ENCODE data around the gene MSRB2.

MSRB2 gene

GRCh38 chr10:23157239-23157681 lies 61.9 kb downstream of the MSRB2 start:
- Mint-ChIP-seq H3K4me3 (no peak overlapping the region), H3K4me1 (ENCODE audit: low read depth) (peaks cover 5% of the 10 kb centered on the region), H3K36me3 (ENCODE audit: low read depth) (no peaks in the 10 kb centered on the region), H3K27me3 (peaks cover 57% of the 10 kb centered on the region), H3K27ac (no peak overlapping the region), H3K9me3 (no peaks in the 10 kb centered on the region)
- no peak for DNase-seq

DNA sequence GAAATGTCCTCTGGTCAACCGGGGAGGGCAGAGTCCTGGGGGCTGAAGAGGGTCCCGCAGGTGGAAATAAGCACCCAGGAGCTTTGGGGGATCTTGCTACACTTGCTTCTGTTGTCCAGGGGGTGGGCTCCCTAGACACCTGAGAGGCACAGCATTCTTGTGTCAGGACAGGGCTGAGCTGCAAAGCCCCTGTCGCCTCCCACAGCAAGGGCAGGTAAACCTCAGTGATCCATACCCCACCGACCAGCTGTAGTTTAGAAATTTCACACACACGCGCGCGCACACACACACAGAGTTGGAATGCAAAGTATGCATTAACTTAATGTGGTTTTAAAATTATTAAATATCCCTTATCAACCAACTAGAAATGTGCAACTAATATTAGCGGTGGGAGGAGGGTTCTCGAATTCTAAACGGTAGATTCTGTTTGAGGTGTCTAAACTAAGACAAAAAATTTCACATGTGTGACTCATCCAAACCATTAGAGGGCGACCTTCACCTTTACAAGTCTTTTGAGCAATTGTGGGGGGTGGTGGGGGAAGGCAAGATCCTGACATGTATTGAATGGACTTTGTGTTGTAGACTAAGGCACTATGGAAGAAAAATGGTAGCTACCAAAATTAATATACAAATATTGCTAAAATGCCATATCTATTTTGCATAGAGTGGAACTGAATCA lies 62.5 kb downstream of the MSRB2 start:
- no peak for DNase-seq
- no peak overlapping the region for H3K27ac Mint-ChIP-seq
- no peaks in the 10 kb centered on the region for H3K9me3 Mint-ChIP-seq
- H3K27me3 Mint-ChIP-seq: peaks cover 57% of the 10 kb centered on the region
- no peaks in the 10 kb centered on the region for H3K36me3 Mint-ChIP-seq (ENCODE audit: low read depth)
- no peak overlapping the region for H3K4me3 Mint-ChIP-seq
- peaks cover 5% of the 10 kb centered on the region for H3K4me1 Mint-ChIP-seq (ENCODE audit: low read depth)

DNA sequence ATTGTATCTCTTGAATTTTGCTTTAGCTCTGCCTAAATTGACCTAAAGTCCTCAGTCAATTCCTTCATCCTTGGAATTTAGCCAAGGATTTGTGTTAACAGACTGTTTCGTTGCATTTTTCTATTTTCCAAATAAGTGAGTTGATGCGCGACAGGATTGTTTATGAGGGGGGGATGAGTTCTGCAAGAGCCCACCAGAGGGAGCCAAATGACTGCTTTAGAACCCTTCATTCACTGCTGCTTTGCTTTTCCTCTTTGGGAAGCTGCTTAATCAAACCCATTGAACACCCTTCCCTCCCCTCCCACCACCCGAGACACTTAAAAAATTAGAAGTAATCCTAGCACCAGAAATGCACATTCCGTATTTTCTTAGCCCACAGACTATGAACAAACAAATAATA lies 63.0 kb downstream of the MSRB2 start:
- Mint-ChIP-seq H3K27ac (no peak overlapping the region), H3K27me3 (peaks cover 57% of the 10 kb centered on the region), H3K9me3 (no peaks in the 10 kb centered on the region), H3K4me1 (ENCODE audit: low read depth) (peaks cover 5% of the 10 kb centered on the region), H3K36me3 (ENCODE audit: low read depth) (no peaks in the 10 kb centered on the region), H3K4me3 (no peak overlapping the region)
- no peak for DNase-seq

DNA sequence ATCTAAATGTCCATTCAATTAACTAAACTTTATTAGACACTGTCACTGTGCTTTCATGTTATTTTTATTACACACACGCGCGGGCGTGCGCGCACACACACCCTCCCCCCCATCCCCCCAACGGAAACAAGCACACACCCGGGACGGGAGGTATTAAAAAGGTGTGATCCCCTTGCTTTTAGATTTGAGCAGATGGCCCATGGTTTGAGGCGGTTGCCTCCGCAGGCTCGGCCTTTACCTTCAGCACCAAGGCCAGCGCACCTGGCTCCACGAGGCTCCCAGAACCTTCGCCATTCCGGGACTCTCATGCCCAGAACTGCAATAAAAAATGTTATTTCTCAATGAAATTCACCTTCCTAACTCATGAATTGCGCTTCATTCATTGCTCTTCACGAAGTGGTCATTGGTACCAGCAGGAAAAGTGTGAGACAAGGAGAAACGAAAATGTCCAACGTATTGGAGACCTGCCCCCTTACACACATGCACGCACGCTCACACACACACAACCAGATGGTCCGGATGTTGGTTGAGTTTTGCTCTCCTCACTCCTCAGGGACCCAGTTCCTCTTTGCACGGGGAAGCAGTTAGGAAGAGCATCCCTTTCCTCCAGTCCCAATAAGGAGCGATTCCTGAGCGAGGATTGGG lies 76.0 kb downstream of the MSRB2 start:
- Mint-ChIP-seq H3K4me3 (no peak overlapping the region), H3K4me1 (ENCODE audit: low read depth) (peaks cover 15% of the 10 kb centered on the region), H3K9me3 (no peaks in the 10 kb centered on the region), H3K27me3 (peaks cover 68% of the 10 kb centered on the region), H3K36me3 (ENCODE audit: low read depth) (no peaks in the 10 kb centered on the region), H3K27ac (no peak overlapping the region)
- no peak for DNase-seq
